HEK293T (cell line): ENCODE data around the gene TRMT6.

Experiments
- ARNT ChIP-seq: fragments of 450-650 bp; IDR thresholded peaks from 2 replicates; pipeline ENCODE4 v1.6.1; 2017; ENCODE audit warnings: mild to moderate bottlenecking
- FOXM1 ChIP-seq: fragments of 450-650 bp; IDR thresholded peaks from 2 replicates; pipeline ENCODE4 v1.6.1; 2017; ENCODE audit warnings: mild to moderate bottlenecking, borderline replicate concordance
- LEF1 ChIP-seq: fragments of 450-650 bp; IDR thresholded peaks from 2 replicates; pipeline ENCODE4 v1.6.1; 2017; ENCODE audit warnings: mild to moderate bottlenecking, borderline replicate concordance
- SP1 ChIP-seq: fragments of 450-650 bp; IDR thresholded peaks from 2 replicates; pipeline ENCODE4 v1.6.1; 2017
- TARDBP ChIP-seq: fragments of 450-650 bp; IDR thresholded peaks from 2 replicates; pipeline ENCODE4 v1.6.1; 2016

DNA sequence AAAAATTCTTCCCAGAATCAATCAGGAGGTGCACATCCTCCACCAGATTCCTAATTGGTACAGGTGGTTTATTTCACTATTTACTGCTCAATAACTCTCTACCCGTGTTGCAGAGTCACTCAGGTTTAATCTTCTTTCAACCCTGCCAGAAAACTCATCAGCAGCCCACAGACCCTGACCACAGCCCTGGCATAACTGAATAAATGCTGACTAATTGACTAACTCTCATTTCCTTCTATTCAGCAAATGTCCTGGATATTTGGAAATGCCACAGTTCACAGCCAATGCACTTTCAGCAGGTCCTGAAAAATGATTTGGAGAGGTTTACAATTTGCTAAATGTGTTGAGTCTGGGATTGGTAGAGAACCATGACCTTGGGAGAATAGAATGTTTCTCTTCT lies 62.3 kb downstream of the TRMT6 start:
- no peak for TF ChIP-seq FOXM1
- no peak for TF ChIP-seq TARDBP
- no peak for TF ChIP-seq SP1
- TF ChIP-seq ARNT, result no peak
- TF ChIP-seq LEF1, result no peak
